Endodermal cell (in vitro differentiated cells): ENCODE data around the gene WNT9B. TPM values are rescaled to one million over a fixed set of nuclear protein-coding genes. Genes with fewer than 3 reads are reported as not detected.

Experiments
- DNase-seq: peaks from one replicate; pipeline ENCODE4 v3.0.0-alpha.2; 2017
- H3K27ac ChIP-seq: 2 replicates; pipeline ENCODE4 v1.5.1; 2013; ENCODE audit warnings: mild to moderate bottlenecking, low read depth, low read length, moderate library complexity
- H3K27me3 ChIP-seq: 2 replicates; pipeline ENCODE4 v1.6.1; 2013; ENCODE audit warnings: mild to moderate bottlenecking, low read length, moderate library complexity; ENCODE audit not compliant: insufficient read depth, control insufficient read depth, poor library complexity, severe bottlenecking
- H3K36me3 ChIP-seq: 2 replicates; pipeline ENCODE4 v1.7.0; 2013; ENCODE audit warnings: mild to moderate bottlenecking, low read length, moderate library complexity; ENCODE audit not compliant: control insufficient read depth, insufficient read depth
- H3K4me1 ChIP-seq: one replicate; pipeline ENCODE4 v1.7.0; 2013; ENCODE audit warnings: low read length; ENCODE audit not compliant: control insufficient read depth, insufficient read depth
- H3K4me3 ChIP-seq: 2 replicates; pipeline ENCODE4 v1.5.1; 2013; ENCODE audit warnings: mild to moderate bottlenecking, low read length, moderate library complexity
- H3K9ac ChIP-seq: 2 replicates; pipeline ENCODE4 v1.6.1; 2013; ENCODE audit warnings: mild to moderate bottlenecking, low read length, moderate library complexity; ENCODE audit not compliant: poor library complexity, severe bottlenecking; ENCODE audit errors: extremely low read depth
- H3K9me3 ChIP-seq: 2 replicates; pipeline ENCODE4 v1.6.1; 2013; ENCODE audit warnings: mild to moderate bottlenecking, low read length, moderate library complexity; ENCODE audit not compliant: control insufficient read depth
- H3K27ac Mint-ChIP-seq: 2 replicates; pipeline ENCODE4 v1.8.0; 2020; ENCODE audit warnings: mixed read lengths
- H3K27me3 Mint-ChIP-seq: 2 replicates; pipeline ENCODE4 v1.8.0; 2021; ENCODE audit warnings: mild to moderate bottlenecking, mixed read lengths; ENCODE audit not compliant: insufficient read depth
- H3K36me3 Mint-ChIP-seq: 2 replicates; pipeline ENCODE4 v1.8.0; 2020; ENCODE audit warnings: low read depth, mixed read lengths
- H3K4me1 Mint-ChIP-seq: 2 replicates; pipeline ENCODE4 v1.8.0; 2020; ENCODE audit warnings: mixed read lengths
- H3K4me3 Mint-ChIP-seq: 2 replicates; pipeline ENCODE4 v1.8.0; 2020; ENCODE audit warnings: mild to moderate bottlenecking, moderate library complexity, mixed read lengths
- H3K9me3 Mint-ChIP-seq: 2 replicates; pipeline ENCODE4 v1.8.0; 2020; ENCODE audit warnings: mild to moderate bottlenecking, mixed read lengths
- CTCF ChIP-seq: fragments of 200-600 bp; sonication (generic); conservative IDR thresholded peaks from 2 replicates; pipeline ENCODE4 v1.5.0; 2021; ENCODE audit warnings: antibody characterized with exemption, mild to moderate bottlenecking
- WGBS, 2 experiments: methylation state at CpG; one replicate each; pipeline versions ENCODE4 v1.1.5 to v1.1.7; 2013; ENCODE audit warnings: missing lambda C conversion rate in 2 of 2, mixed read lengths in 1 of 2; ENCODE audit not compliant: insufficient coverage in 1 of 2, insufficient read length in 1 of 2; 5-methylcytosine and 5-hydroxymethylcytosine counted together
- total RNA-seq, 2 donors: library from RNA; stranded (reverse); fragmentation: NEBNext Ultra II Directional in 1 of 2; extraction: Animal tissue kit (Norgen Biotek cat#: 25700) in 1 of 2; gene quantifications; 2 replicates in 1 of 2; 3 replicates in 1 of 2; pipeline ENCODE4 v1.2.1, GENCODE V29; 2021

WNT9B gene
- total RNA-seq, 2 donors from 2014 or later: 0.33 TPM; not detected in 1

DNA sequence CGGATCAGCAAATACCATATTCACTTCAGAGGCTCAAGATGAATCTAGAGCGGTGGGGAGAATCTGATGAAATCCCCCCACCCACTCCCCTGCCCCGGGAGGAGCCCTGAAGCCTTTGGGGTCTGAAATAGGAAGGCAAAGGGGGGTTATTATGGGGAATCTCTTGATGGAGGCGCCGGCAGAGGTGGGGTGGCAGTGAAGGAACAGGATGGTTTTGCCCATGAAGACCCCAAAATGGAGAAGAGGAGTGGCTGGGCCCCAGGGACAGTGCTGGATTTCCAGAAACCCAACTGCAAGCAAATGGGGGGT lies 33.5 kb upstream of the WNT9B start:
- no peaks in the 10 kb centered on the region for H3K9me3 Mint-ChIP-seq
- Histone ChIP-seq H3K9me3 (no peaks in the 10 kb centered on the region), H3K36me3 (no peaks in the 10 kb centered on the region), H3K27me3 (no peaks in the 10 kb centered on the region), H3K27ac (no peak overlapping the region), H3K4me3 (peak overlapping the region; percentile 89), H3K4me1 (peaks cover 16% of the 10 kb centered on the region), H3K9ac (peak overlapping the region; percentile 38)
- peaks cover 64% of the 10 kb centered on the region for H3K4me1 Mint-ChIP-seq
- 1 to 8% methylated on average over 2 to 4 of the region's 5 CpGs for WGBS, 2 experiments
- DNase-seq: no peak
- peak overlapping the region; percentile 31 for H3K27ac Mint-ChIP-seq
- TF ChIP-seq CTCF: no peak
- H3K36me3 Mint-ChIP-seq: no peaks in the 10 kb centered on the region
- H3K4me3 Mint-ChIP-seq: peak overlapping the region; percentile 70
- peaks cover 4% of the 10 kb centered on the region for H3K27me3 Mint-ChIP-seq

GRCh38 chr17:46818316-46818928 lies 33.0 kb upstream of the WNT9B start, which contains the start of gene WNT3:
TSS of gene WNT3 (minus strand) at chr17:46818692. CDS start at chr17:46818597, 95 bp downstream.
- peak; percentile 98 for DNase-seq
- Histone ChIP-seq H3K4me1 (peaks cover 16% of the 10 kb centered on the region), H3K4me3 (peak within 1 kb of the TSS; percentile 89), H3K9me3 (no peaks in the 10 kb centered on the region), H3K9ac (peak within 1 kb of the TSS; percentile 57), H3K27ac (peak within 1 kb of the TSS; percentile 74), H3K36me3 (no peaks in the 10 kb centered on the region), H3K27me3 (no peaks in the 10 kb centered on the region)
- WGBS, 2 experiments: 0% methylated on average over 22 to 47 of the region's 47 CpGs
- H3K4me1 Mint-ChIP-seq: peaks cover 59% of the 10 kb centered on the region
- TF ChIP-seq CTCF: no peak
- H3K27ac Mint-ChIP-seq: peak within 1 kb of the TSS; percentile 79
- no peaks in the 10 kb centered on the region for H3K9me3 Mint-ChIP-seq
- peaks cover 4% of the 10 kb centered on the region for H3K27me3 Mint-ChIP-seq
- peak within 1 kb of the TSS; percentile 70 for H3K4me3 Mint-ChIP-seq
- H3K36me3 Mint-ChIP-seq: no peaks in the 10 kb centered on the region

DNA sequence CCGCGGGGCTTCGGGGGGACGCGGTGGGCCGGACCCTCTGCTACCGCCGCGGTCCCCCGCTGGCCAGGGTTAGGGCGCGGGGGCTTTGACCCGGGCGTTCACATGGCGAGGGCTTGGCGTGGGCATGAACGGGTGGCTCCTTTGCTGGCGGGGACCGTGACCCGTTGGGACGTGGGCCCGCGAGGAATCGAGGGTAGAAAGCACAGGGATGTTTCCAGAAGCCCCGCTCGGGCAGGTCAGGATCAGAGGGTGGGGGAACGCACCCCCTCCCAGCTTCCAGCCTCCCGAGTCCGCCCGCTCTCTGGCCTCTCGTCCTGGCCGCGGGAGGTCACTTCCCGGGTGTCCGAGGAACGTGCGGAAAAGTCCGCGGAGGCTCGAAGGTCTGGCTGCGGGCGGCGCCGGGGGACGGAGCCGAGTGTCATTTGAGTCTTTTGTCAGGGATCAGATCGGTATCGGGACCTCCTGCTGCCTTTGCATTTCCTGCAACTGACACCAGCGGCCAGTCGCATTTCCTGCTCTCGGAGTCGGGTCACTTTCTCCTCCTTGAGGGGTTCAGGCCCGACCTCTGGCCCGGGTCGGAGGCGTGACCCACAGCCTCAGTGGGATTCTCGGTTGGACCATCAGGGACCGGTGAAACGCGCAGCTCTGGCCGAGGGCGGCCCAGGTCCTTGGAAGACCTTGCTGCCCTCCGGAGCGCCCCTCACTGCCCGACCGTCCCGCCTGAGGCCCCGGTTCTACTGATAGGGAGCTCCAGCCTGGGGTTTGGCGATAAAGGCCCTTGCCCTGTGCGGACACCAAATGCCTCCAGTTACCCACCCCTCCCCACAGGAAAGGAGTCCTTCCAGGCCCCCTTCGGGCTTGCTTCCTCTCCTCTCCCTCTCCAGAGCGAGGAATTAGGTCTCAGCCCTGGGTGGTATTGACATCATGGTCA lies 32.2 kb upstream of the WNT9B start:
- WGBS, 2 experiments: 2 to 3% methylated on average over 48 to 72 of the region's 72 CpGs
- H3K9me3 Mint-ChIP-seq: no peaks in the 10 kb centered on the region
- peak overlapping the region; percentile 70 for H3K4me3 Mint-ChIP-seq
- no peaks in the 10 kb centered on the region for H3K36me3 Mint-ChIP-seq
- peaks cover 52% of the 10 kb centered on the region for H3K4me1 Mint-ChIP-seq
- Histone ChIP-seq H3K27ac (peak overlapping the region; percentile 74), H3K4me3 (peak overlapping the region; percentile 89), H3K27me3 (no peaks in the 10 kb centered on the region), H3K9ac (peak overlapping the region; percentile 57), H3K9me3 (no peaks in the 10 kb centered on the region), H3K36me3 (no peaks in the 10 kb centered on the region), H3K4me1 (peaks cover 10% of the 10 kb centered on the region)
- peaks cover 4% of the 10 kb centered on the region for H3K27me3 Mint-ChIP-seq
- H3K27ac Mint-ChIP-seq: peak overlapping the region; percentile 79
- TF ChIP-seq CTCF: no peak
- DNase-seq: peak; percentile 98
